ENCODE measurements around the gene ZDHHC19.
A peak's percentile ranks its signal among the peaks of the same experiment; 100 is the strongest.

Gene ZDHHC19

GRCh38 chr3:196208942-196209695, 2.1 kb downstream of the ZDHHC19 start:
- 91% methylated on average over 22 of the region's 24 CpGs for WGBS

GRCh38 chr3:196207833-196208607, 3.2 kb downstream of the ZDHHC19 start:
- H2AK5ac ChIP-seq (ENCODE audit: low read length, severe bottlenecking) = no peak overlapping the region
- no peak overlapping the region for H2BK12ac ChIP-seq (ENCODE audit: low read length in 2 of 2)
- H3K27me3 ChIP-seq (ENCODE audit: control insufficient read depth in 1 of 2, insufficient read depth in 1 of 2, low read length in 2 of 2) = peaks cover 5 to 39% of the 10 kb centered on the region in 2 experiments
- no peak overlapping the region for H4K8ac ChIP-seq (ENCODE audit: low read length)
- H3K4me2 ChIP-seq (ENCODE audit: low read length, poor library complexity, severe bottlenecking) = peak overlapping the region; percentile 73
- H4K91ac ChIP-seq (ENCODE audit: low read length) = no peak overlapping the region
- H2BK120ac ChIP-seq (ENCODE audit: low read depth, low read length) = no peak overlapping the region
- peak overlapping the region in 1 of 2 experiments; percentile 41 for H3K4me3 ChIP-seq (ENCODE audit: insufficient read depth in 1 of 2, low read depth in 1 of 2, low read length in 2 of 2)
- no peak overlapping the region for H3K18ac ChIP-seq (ENCODE audit: low read depth in 1 of 2, low read length in 2 of 2)
- H3K14ac ChIP-seq (ENCODE audit: low read length in 2 of 2) = no peak overlapping the region
- no peak overlapping the region for H2BK15ac ChIP-seq (ENCODE audit: low read depth, poor library complexity, severe bottlenecking)
- no peaks in the 10 kb centered on the region for H3K79me1 ChIP-seq (replicated peaks; ENCODE audit: low read length, poor library complexity, severe bottlenecking)
- no peak overlapping the region for H3K23ac ChIP-seq (ENCODE audit: low read length in 2 of 2)
- H3K9ac ChIP-seq (ENCODE audit: low read length) = no peak overlapping the region
- DNase-seq = peak; percentile 42
- WGBS = 45% methylated on average over 45 of the region's 49 CpGs
- no peak overlapping the region for H3K27ac ChIP-seq (ENCODE audit: low read length, poor library complexity, severe bottlenecking)
- no peaks in the 10 kb centered on the region for H3K36me3 ChIP-seq (ENCODE audit: control insufficient read depth in 1 of 2, insufficient read depth in 2 of 2, low read depth in 1 of 2, low read length in 2 of 2)
- H2BK5ac ChIP-seq (ENCODE audit: low read depth, low read length, poor library complexity, severe bottlenecking) = no peak overlapping the region
- H2AFZ ChIP-seq (ENCODE audit: low read depth, low read length) = peak overlapping the region; percentile 47
- H3K9me3 ChIP-seq (ENCODE audit: control insufficient read depth, low read length) = peaks cover 5% of the 10 kb centered on the region
- H3K4ac ChIP-seq (ENCODE audit: low read depth in 1 of 2, low read length in 2 of 2) = no peak overlapping the region
- peaks cover 12% of the 10 kb centered on the region for H3K4me1 ChIP-seq (ENCODE audit: control insufficient read depth, insufficient read depth, low read depth, low read length)

More at GRCh38 chr3:196208942-196209695, 2.1 kb downstream of the ZDHHC19 start:
- Histone ChIP-seq H3K36me3 (ENCODE audit: control insufficient read depth in 1 of 2, insufficient read depth in 2 of 2, low read depth in 1 of 2, low read length in 2 of 2) (no peaks in the 10 kb centered on the region), H3K79me1 (replicated peaks; ENCODE audit: low read length, poor library complexity, severe bottlenecking) (no peaks in the 10 kb centered on the region), H3K27ac (ENCODE audit: low read length, poor library complexity, severe bottlenecking) (no peak overlapping the region), H2BK120ac (ENCODE audit: low read depth, low read length) (no peak overlapping the region), H3K9ac (ENCODE audit: low read length) (no peak overlapping the region), H2BK15ac (ENCODE audit: low read depth, poor library complexity, severe bottlenecking) (no peak overlapping the region), H4K8ac (ENCODE audit: low read length) (no peak overlapping the region), H3K4ac (ENCODE audit: low read depth in 1 of 2, low read length in 2 of 2) (no peak overlapping the region), H2BK12ac (ENCODE audit: low read length in 2 of 2) (no peak overlapping the region), H3K4me1 (ENCODE audit: control insufficient read depth, insufficient read depth, low read depth, low read length) (peaks cover 9% of the 10 kb centered on the region), H3K23ac (ENCODE audit: low read length in 2 of 2) (no peak overlapping the region), H3K4me2 (ENCODE audit: low read length, poor library complexity, severe bottlenecking) (no peak overlapping the region), H4K91ac (ENCODE audit: low read length) (peak overlapping the region; percentile 64), H3K9me3 (ENCODE audit: control insufficient read depth, low read length) (peaks cover 5% of the 10 kb centered on the region), H3K14ac (ENCODE audit: low read length in 2 of 2) (no peak overlapping the region), H2AFZ (ENCODE audit: low read depth, low read length) (no peak overlapping the region), H3K4me3 (ENCODE audit: insufficient read depth in 1 of 2, low read depth in 1 of 2, low read length in 2 of 2) (no peak overlapping the region), H3K18ac (ENCODE audit: low read depth in 1 of 2, low read length in 2 of 2) (no peak overlapping the region), H3K27me3 (ENCODE audit: control insufficient read depth in 1 of 2, insufficient read depth in 1 of 2, low read length in 2 of 2) (peaks cover 5 to 35% of the 10 kb centered on the region in 2 experiments), H2AK5ac (ENCODE audit: low read length, severe bottlenecking) (no peak overlapping the region), H2BK5ac (ENCODE audit: low read depth, low read length, poor library complexity, severe bottlenecking) (no peak overlapping the region)
- DNase-seq = no peak

GRCh38 chr3:196207159-196207832, 3.9 kb downstream of the ZDHHC19 start:
- Histone ChIP-seq H2AFZ (ENCODE audit: low read depth, low read length) (peak overlapping the region; percentile 90), H3K27ac (ENCODE audit: low read length, poor library complexity, severe bottlenecking) (no peak overlapping the region)

More at GRCh38 chr3:196207159-196207832, 3.9 kb downstream of the ZDHHC19 start:
- Histone ChIP-seq H3K23ac (ENCODE audit: low read length in 2 of 2) (no peak overlapping the region), H3K27me3 (ENCODE audit: control insufficient read depth in 1 of 2, insufficient read depth in 1 of 2, low read length in 2 of 2) (peaks cover 5 to 39% of the 10 kb centered on the region in 2 experiments), H2BK5ac (ENCODE audit: low read depth, low read length, poor library complexity, severe bottlenecking) (no peak overlapping the region), H2BK120ac (ENCODE audit: low read depth, low read length) (no peak overlapping the region), H3K4me3 (ENCODE audit: insufficient read depth in 1 of 2, low read depth in 1 of 2, low read length in 2 of 2) (peak overlapping the region; percentile 52 to 58), H4K8ac (ENCODE audit: low read length) (no peak overlapping the region), H3K79me1 (replicated peaks; ENCODE audit: low read length, poor library complexity, severe bottlenecking) (no peaks in the 10 kb centered on the region), H3K4ac (ENCODE audit: low read depth in 1 of 2, low read length in 2 of 2) (no peak overlapping the region), H3K9me3 (ENCODE audit: control insufficient read depth, low read length) (peaks cover 5% of the 10 kb centered on the region), H4K91ac (ENCODE audit: low read length) (no peak overlapping the region), H3K4me1 (ENCODE audit: control insufficient read depth, insufficient read depth, low read depth, low read length) (peaks cover 12% of the 10 kb centered on the region), H2BK12ac (ENCODE audit: low read length in 2 of 2) (no peak overlapping the region), H3K36me3 (ENCODE audit: control insufficient read depth in 1 of 2, insufficient read depth in 2 of 2, low read depth in 1 of 2, low read length in 2 of 2) (no peaks in the 10 kb centered on the region), H3K18ac (ENCODE audit: low read depth in 1 of 2, low read length in 2 of 2) (peak overlapping the region in 1 of 2 experiments; percentile 79), H3K14ac (ENCODE audit: low read length in 2 of 2) (no peak overlapping the region), H3K4me2 (ENCODE audit: low read length, poor library complexity, severe bottlenecking) (peak overlapping the region; percentile 80), H2AK5ac (ENCODE audit: low read length, severe bottlenecking) (no peak overlapping the region), H3K9ac (ENCODE audit: low read length) (no peak overlapping the region), H2BK15ac (ENCODE audit: low read depth, poor library complexity, severe bottlenecking) (no peak overlapping the region)
- 41% methylated on average over 20 of the region's 70 CpGs for WGBS
- no peak for DNase-seq
